Upper lobe of right lung (tissue), 1 donor: ENCODE data around the gene PCK1. TPM values are rescaled to one million over a fixed set of nuclear protein-coding genes. Genes with fewer than 3 reads are reported as not detected.
A peak's percentile ranks its signal among the peaks of the same experiment; 100 is the strongest.

ENCODE experiments used
- ATAC-seq: fragments of 200-7000 bp; cut with Tn5 transposase; one replicate; pipeline ENCODE4 v1.9.1; 2020; ENCODE audit warnings: mild to moderate bottlenecking, moderate library complexity
- DNase-seq: peaks from one replicate; pipeline ENCODE4 v3.0.0-alpha.2; 2020
- H3K27ac ChIP-seq: fragments of 200-600 bp; one replicate; pipeline ENCODE4 v1.8.0; 2022
- H3K27me3 ChIP-seq: fragments of 200-600 bp; one replicate; pipeline ENCODE4 v1.8.0; 2022; ENCODE audit warnings: mild to moderate bottlenecking
- H3K36me3 ChIP-seq: fragments of 200-600 bp; one replicate; pipeline ENCODE4 v1.8.0; 2022
- H3K4me1 ChIP-seq: fragments of 200-600 bp; one replicate; pipeline ENCODE4 v1.8.0; 2022
- H3K4me3 ChIP-seq: fragments of 200-600 bp; one replicate; pipeline ENCODE4 v1.8.0; 2022; ENCODE audit warnings: mild to moderate bottlenecking
- H3K9me3 ChIP-seq: fragments of 200-600 bp; one replicate; pipeline ENCODE4 v1.8.0; 2022
- CTCF ChIP-seq: fragments of 200-600 bp; IDR thresholded peaks from one replicate; pipeline ENCODE4 v1.8.0; 2022; ENCODE audit warnings: antibody characterized with exemption
- intact Hi-C: fragments of 100-400 bp; cut with DNase I; formaldehyde crosslinking; loops from one replicate; pipeline ENCODE4 v1.11.0; 2022
- total RNA-seq: library from RNA; stranded (reverse); fragmentation: NEBNext Ultra II Directional; extraction: Animal tissue kit (Norgen Biotek cat#: 25700); gene quantifications from one replicate; pipeline ENCODE4 v1.2.1, GENCODE V29; 2021
- donor health status: DM: no; HTN: yes; CAD: no; lungs with severe emphysema.

PCK1 gene
- total RNA-seq, 1 donor from 2014 or later, result 4.7 TPM

GRCh38 chr20:57601211-57601570, 40.3 kb downstream of the PCK1 start:
- no peak for TF ChIP-seq CTCF
- no peaks in the 10 kb centered on the region for H3K27me3 ChIP-seq
- no peaks in the 10 kb centered on the region for H3K9me3 ChIP-seq
- H3K4me3 ChIP-seq, result no peak overlapping the region
- ATAC-seq, result no peak
- no peak for DNase-seq
- peaks cover 7% of the 10 kb centered on the region for H3K4me1 ChIP-seq
- H3K36me3 ChIP-seq, result no peaks in the 10 kb centered on the region
- H3K27ac ChIP-seq, result no peak overlapping the region
- intact Hi-C loops, result no loop called here

GRCh38 chr20:57601737-57602136, 40.8 kb downstream of the PCK1 start:
- H3K36me3 ChIP-seq, result no peaks in the 10 kb centered on the region
- TF ChIP-seq CTCF, result no peak
- H3K27ac ChIP-seq, result no peak overlapping the region
- no peaks in the 10 kb centered on the region for H3K27me3 ChIP-seq
- no peaks in the 10 kb centered on the region for H3K9me3 ChIP-seq
- no peak for DNase-seq
- intact Hi-C loops, result no loop called here
- no peak for ATAC-seq
- H3K4me1 ChIP-seq, result peaks cover 6% of the 10 kb centered on the region
- H3K4me3 ChIP-seq, result no peak overlapping the region

GRCh38 chr20:57603120-57603519, 42.2 kb downstream of the PCK1 start:
- no peaks in the 10 kb centered on the region for H3K36me3 ChIP-seq
- no peaks in the 10 kb centered on the region for H3K9me3 ChIP-seq
- ATAC-seq (no peak), DNase-seq (no peak)
- no peaks in the 10 kb centered on the region for H3K4me1 ChIP-seq
- H3K27ac ChIP-seq, result no peak overlapping the region
- no peaks in the 10 kb centered on the region for H3K27me3 ChIP-seq
- intact Hi-C loops, result no loop called here
- no peak overlapping the region for H3K4me3 ChIP-seq
- TF ChIP-seq CTCF, result no peak

GRCh38 chr20:57605045-57605444, 44.1 kb downstream of the PCK1 start:
- DNase-seq (no peak), ATAC-seq (no peak)
- Histone ChIP-seq H3K4me3 (no peak overlapping the region), H3K27ac (no peak overlapping the region), H3K36me3 (no peaks in the 10 kb centered on the region), H3K9me3 (no peaks in the 10 kb centered on the region), H3K27me3 (no peaks in the 10 kb centered on the region), H3K4me1 (no peaks in the 10 kb centered on the region)
- TF ChIP-seq CTCF, result no peak
- intact Hi-C loops, result no loop called here

- no peak for DNase-seq
- Histone ChIP-seq H3K27me3 (no peaks in the 10 kb centered on the region), H3K9me3 (no peaks in the 10 kb centered on the region), H3K27ac (no peak overlapping the region), H3K4me1 (no peaks in the 10 kb centered on the region), H3K4me3 (no peak overlapping the region), H3K36me3 (no peaks in the 10 kb centered on the region)
- intact Hi-C loops, result no loop called here
- no peak for ATAC-seq
- TF ChIP-seq CTCF, result no peak
These were observed 45.0 kb downstream of the PCK1 start for GRCh38 chr20:57605878-57606277.

- no peak overlapping the region for H3K27ac ChIP-seq
- H3K9me3 ChIP-seq, result no peaks in the 10 kb centered on the region
- ATAC-seq (no peak), DNase-seq (peak; percentile 29)
- H3K4me3 ChIP-seq, result no peak overlapping the region
- TF ChIP-seq CTCF, result no peak
- no peaks in the 10 kb centered on the region for H3K36me3 ChIP-seq
- intact Hi-C loops, result no loop called here
- no peaks in the 10 kb centered on the region for H3K27me3 ChIP-seq
- H3K4me1 ChIP-seq, result no peaks in the 10 kb centered on the region
These were observed 47.6 kb downstream of the PCK1 start for GRCh38 chr20:57608516-57608915.
